Measurements from ENCODE around the gene RAB11FIP4. TPM values are rescaled to one million over a fixed set of nuclear protein-coding genes. Genes with fewer than 3 reads are reported as not detected.

Gene RAB11FIP4
- total and polyA plus RNA-seq, 2 donors (not counting 1 experiment from before 2014, with no cell fraction given): 17.0 to 70.5 TPM

GRCh38 chr17:31349454-31349853, 42.0 kb upstream of the RAB11FIP4 start:
- H3K9me3 ChIP-seq (ENCODE audit: control extremely low read depth in 1 of 3, control insufficient read depth in 2 of 3, insufficient read depth in 1 of 3, low read length in 2 of 3): no peaks in the 10 kb centered on the region
- H3K9ac ChIP-seq (ENCODE audit: low read length): no peak overlapping the region
- no peak overlapping the region for H3K4me3 ChIP-seq (ENCODE audit: control extremely low read depth in 1 of 5, extremely low read depth in 1 of 5, insufficient read depth in 1 of 5, low read depth in 2 of 5, low read length in 4 of 5)
- no peak overlapping the region for H3K4me3 Mint-ChIP-seq
- DNase-seq (no peak), ATAC-seq (ENCODE audit: low read depth) (no peak)
- H3K4me1 ChIP-seq (ENCODE audit: control insufficient read depth in 2 of 2, insufficient read depth in 2 of 2, low read length in 2 of 2): no peaks in the 10 kb centered on the region
- peaks cover 5 to 24% of the 10 kb centered on the region in 2 experiments for H3K36me3 ChIP-seq (replicated peaks in 1 of 2; ENCODE audit: control extremely low read depth in 1 of 2, control insufficient read depth in 1 of 2, extremely low read depth in 1 of 2, insufficient read depth in 2 of 2, low read length in 1 of 2)
- ChIA-PET POLR2A (no interaction called here), CTCF (interaction anchor here (0.6 to 1.1 kb wide), 2 partner anchors 23 to 422 kb away, joined by 3 to 6 read pairs; no protein-coding TSS in a partner anchor)
- H3K79me2 ChIP-seq (ENCODE audit: control insufficient read depth, insufficient read depth, low read length): no peaks in the 10 kb centered on the region
- H3K4me2 ChIP-seq (replicated peaks; ENCODE audit: low read depth, low read length, poor library complexity, severe bottlenecking): no peak overlapping the region
- H3K27me3 Mint-ChIP-seq: no peaks in the 10 kb centered on the region
- H3K27ac Mint-ChIP-seq: no peak overlapping the region
- TF ChIP-seq CTCF (IDR thresholded peaks at IDR 0.05) (no peak), EZH2 (IDR thresholded peaks at IDR 0.05; ENCODE audit: borderline replicate concordance, insufficient read depth, low read depth, low read length, poor library complexity, severe bottlenecking) (no peak)
- H3K27me3 ChIP-seq (replicated peaks in 1 of 4; ENCODE audit: control extremely low read depth in 1 of 4, control insufficient read depth in 3 of 4, insufficient read depth in 4 of 4, low read length in 3 of 4): no peaks in the 10 kb centered on the region
- H3K9me3 Mint-ChIP-seq (ENCODE audit: insufficient read depth): no peaks in the 10 kb centered on the region
- no peak overlapping the region for H2AFZ ChIP-seq (ENCODE audit: insufficient read depth, low read depth, low read length, poor library complexity, severe bottlenecking)
- H3K27ac ChIP-seq (ENCODE audit: low read length in 2 of 2): no peak overlapping the region
- no peaks in the 10 kb centered on the region for H3K4me1 Mint-ChIP-seq
- H4K20me1 ChIP-seq (ENCODE audit: control insufficient read depth, insufficient read depth, low read length, poor library complexity, severe bottlenecking): no peaks in the 10 kb centered on the region
- intact Hi-C loops (cut with micrococcal nuclease): no loop called here

- Mint-ChIP-seq H3K9me3 (ENCODE audit: insufficient read depth) (no peaks in the 10 kb centered on the region), H3K27me3 (no peaks in the 10 kb centered on the region), H3K4me3 (no peak overlapping the region), H3K27ac (no peak overlapping the region), H3K4me1 (no peaks in the 10 kb centered on the region)
- intact Hi-C loops (cut with micrococcal nuclease): no loop called here
- Histone ChIP-seq H4K20me1 (ENCODE audit: control insufficient read depth, insufficient read depth, low read length, poor library complexity, severe bottlenecking) (no peaks in the 10 kb centered on the region), H3K27ac (ENCODE audit: low read length in 2 of 2) (no peak overlapping the region), H3K36me3 (replicated peaks in 1 of 2; ENCODE audit: control extremely low read depth in 1 of 2, control insufficient read depth in 1 of 2, extremely low read depth in 1 of 2, insufficient read depth in 2 of 2, low read length in 1 of 2) (peaks cover 4 to 26% of the 10 kb centered on the region in 2 experiments), H3K27me3 (replicated peaks in 1 of 4; ENCODE audit: control extremely low read depth in 1 of 4, control insufficient read depth in 3 of 4, insufficient read depth in 4 of 4, low read length in 3 of 4) (no peaks in the 10 kb centered on the region), H2AFZ (ENCODE audit: insufficient read depth, low read depth, low read length, poor library complexity, severe bottlenecking) (no peak overlapping the region), H3K4me3 (ENCODE audit: control extremely low read depth in 1 of 5, extremely low read depth in 1 of 5, insufficient read depth in 1 of 5, low read depth in 2 of 5, low read length in 4 of 5) (no peak overlapping the region), H3K4me2 (replicated peaks; ENCODE audit: low read depth, low read length, poor library complexity, severe bottlenecking) (no peak overlapping the region), H3K9me3 (ENCODE audit: control extremely low read depth in 1 of 3, control insufficient read depth in 2 of 3, insufficient read depth in 1 of 3, low read length in 2 of 3) (no peaks in the 10 kb centered on the region), H3K4me1 (ENCODE audit: control insufficient read depth in 2 of 2, insufficient read depth in 2 of 2, low read length in 2 of 2) (no peaks in the 10 kb centered on the region), H3K9ac (ENCODE audit: low read length) (no peak overlapping the region), H3K79me2 (ENCODE audit: control insufficient read depth, insufficient read depth, low read length) (no peaks in the 10 kb centered on the region)
- CTCF ChIA-PET: interaction anchor here (0.6 to 2.1 kb wide), 3 partner anchors 15 to 583 kb away, joined by 4 to 6 read pairs (median 4); no protein-coding TSS in a partner anchor
- no CpG with 5 or more reads among the region's 1 CpG for WGBS (ENCODE audit: insufficient coverage)
- ATAC-seq (ENCODE audit: low read depth) (no peak), DNase-seq (no peak)
- TF ChIP-seq CTCF (IDR thresholded peaks at IDR 0.05): no peak
- no peak for TF ChIP-seq EZH2 (IDR thresholded peaks at IDR 0.05; ENCODE audit: borderline replicate concordance, insufficient read depth, low read depth, low read length, poor library complexity, severe bottlenecking)
- POLR2A ChIA-PET: no interaction called here
Measured at GRCh38 chr17:31355935-31356334, 35.5 kb upstream of the RAB11FIP4 start.
